HEK293 (cell line): ENCODE measurements around the gene HSH2D.

Experiments
- CTCF ChIA-PET: fragments of 350-600 bp; formaldehyde crosslinking; extraction: SDS; loops from one replicate; lab custom pipeline; 2021; ENCODE audit warnings: antibody characterized with exemption; lab: Yijun Ruan, JAX
- POLR2A ChIA-PET: fragments of 300-600 bp; formaldehyde crosslinking; extraction: SDS; loops from one replicate; lab custom pipeline; 2020; ENCODE audit warnings: antibody characterized with exemption, inconsistent platforms; lab: Yijun Ruan, JAX
- H3K27ac ChIP-seq: fragments of 200-500 bp; sonication (Bioruptor generic); 2 replicates; pipeline ENCODE4 v1.5.1; 2014; ENCODE audit warnings: low read depth, low read length, control low read depth, inconsistent platforms; ENCODE audit errors: extremely low read depth
- H3K36me3 ChIP-seq, 2 experiments: fragments of 200-500 bp in 1 of 2; sonication (Bioruptor generic) in 1 of 2; 1 replicate in 1 of 2; 2 replicates in 1 of 2; pipeline ENCODE4 v1.5.1; 2014 to 2017; ENCODE audit warnings: inconsistent platforms in 2 of 2, low read length in 2 of 2; ENCODE audit not compliant: control insufficient read depth in 2 of 2, insufficient read depth in 1 of 2
- H3K4me1 ChIP-seq: fragments of 200-500 bp; sonication (Bioruptor generic); 2 replicates; pipeline ENCODE4 v1.5.1; 2014; ENCODE audit warnings: mild to moderate bottlenecking, low read length, inconsistent platforms; ENCODE audit not compliant: control insufficient read depth, insufficient read depth
- H3K4me3 ChIP-seq: 2 replicates; pipeline ENCODE4 v1.5.1; 2011; ENCODE audit warnings: low read depth, mild to moderate bottlenecking, control low read depth, low read length, moderate library complexity
- H3K9me3 ChIP-seq: fragments of 200-500 bp; sonication (Bioruptor generic); 2 replicates; pipeline ENCODE4 v1.5.1; 2014; ENCODE audit warnings: low read depth, low read length, inconsistent platforms; ENCODE audit not compliant: control insufficient read depth, insufficient read depth
- HOXC10 ChIP-seq: sonication (generic); formaldehyde crosslinking; IDR thresholded peaks from 2 replicates; pipeline ENCODE4 v1.8.1; 2023; ENCODE audit warnings: mild to moderate bottlenecking, missing genetic modification reagents
- PRDM6 ChIP-seq: fragments of 450-650 bp; formaldehyde crosslinking; IDR thresholded peaks from 2 replicates; pipeline ENCODE4 v1.5.1; 2017; ENCODE audit warnings: missing biosample characterization, missing genetic modification characterization
- ZBTB7A ChIP-seq: fragments of 450-650 bp; formaldehyde crosslinking; IDR thresholded peaks from 2 replicates; pipeline ENCODE4 v1.5.1; 2016; ENCODE audit warnings: low read depth, missing biosample characterization, missing genetic modification characterization
- ZFP3 ChIP-seq: fragments of 450-650 bp; formaldehyde crosslinking; IDR thresholded peaks from 2 replicates; pipeline ENCODE4 v1.5.1; 2016; ENCODE audit warnings: low read depth, missing biosample characterization, missing genetic modification characterization
- ZNF132 ChIP-seq: fragments of 450-650 bp; formaldehyde crosslinking; IDR thresholded peaks from 2 replicates; pipeline ENCODE4 v1.5.1; 2017; ENCODE audit warnings: missing biosample characterization, missing genetic modification characterization, borderline replicate concordance
- ZNF24 ChIP-seq: fragments of 450-650 bp; formaldehyde crosslinking; IDR thresholded peaks from 2 replicates; pipeline ENCODE4 v1.5.1; 2016; ENCODE audit warnings: missing biosample characterization, missing genetic modification characterization
- ZNF398 ChIP-seq: fragments of 450-650 bp; formaldehyde crosslinking; IDR thresholded peaks from 2 replicates; pipeline ENCODE4 v1.5.1; 2017; ENCODE audit warnings: missing biosample characterization, missing genetic modification characterization
- ZNF600 ChIP-seq: fragments of 450-650 bp; formaldehyde crosslinking; IDR thresholded peaks from 2 replicates; pipeline ENCODE4 v1.5.1; 2016; ENCODE audit warnings: missing biosample characterization, missing genetic modification characterization
- ZNF623 ChIP-seq: fragments of 450-650 bp; formaldehyde crosslinking; IDR thresholded peaks from 2 replicates; pipeline ENCODE4 v1.5.1; 2016; ENCODE audit warnings: missing biosample characterization, missing genetic modification characterization
- ZNF639 ChIP-seq: fragments of 450-650 bp; formaldehyde crosslinking; IDR thresholded peaks from 2 replicates; pipeline ENCODE4 v1.5.1; 2016; ENCODE audit warnings: missing biosample characterization, missing genetic modification characterization
- ZNF664 ChIP-seq: fragments of 450-650 bp; formaldehyde crosslinking; IDR thresholded peaks from 2 replicates; pipeline ENCODE4 v1.5.1; 2016; ENCODE audit warnings: missing biosample characterization, missing genetic modification characterization
- ZNF785 ChIP-seq: fragments of 450-650 bp; formaldehyde crosslinking; IDR thresholded peaks from 2 replicates; pipeline ENCODE4 v1.5.1; 2016; ENCODE audit warnings: missing biosample characterization, missing genetic modification characterization
- ZNF830 ChIP-seq: fragments of 450-650 bp; IDR thresholded peaks from 2 replicates; pipeline ENCODE4 v1.5.0; 2018; ENCODE audit warnings: missing biosample characterization, missing genetic modification characterization, low read depth, mild to moderate bottlenecking, moderate library complexity
- TF ChIP-seq, protein P1 (sequence below): sonication (generic); formaldehyde crosslinking; IDR thresholded peaks from 2 replicates; pipeline ENCODE4 v1.8.1; 2022; ENCODE audit warnings: mild to moderate bottlenecking, moderate library complexity, missing genetic modification reagents
- TF ChIP-seq, protein P2 (sequence below): fragments of 450-650 bp; formaldehyde crosslinking; IDR thresholded peaks from 2 replicates; pipeline ENCODE4 v1.5.1; 2017; ENCODE audit warnings: missing biosample characterization, missing genetic modification characterization

The HSH2D gene

DNA sequence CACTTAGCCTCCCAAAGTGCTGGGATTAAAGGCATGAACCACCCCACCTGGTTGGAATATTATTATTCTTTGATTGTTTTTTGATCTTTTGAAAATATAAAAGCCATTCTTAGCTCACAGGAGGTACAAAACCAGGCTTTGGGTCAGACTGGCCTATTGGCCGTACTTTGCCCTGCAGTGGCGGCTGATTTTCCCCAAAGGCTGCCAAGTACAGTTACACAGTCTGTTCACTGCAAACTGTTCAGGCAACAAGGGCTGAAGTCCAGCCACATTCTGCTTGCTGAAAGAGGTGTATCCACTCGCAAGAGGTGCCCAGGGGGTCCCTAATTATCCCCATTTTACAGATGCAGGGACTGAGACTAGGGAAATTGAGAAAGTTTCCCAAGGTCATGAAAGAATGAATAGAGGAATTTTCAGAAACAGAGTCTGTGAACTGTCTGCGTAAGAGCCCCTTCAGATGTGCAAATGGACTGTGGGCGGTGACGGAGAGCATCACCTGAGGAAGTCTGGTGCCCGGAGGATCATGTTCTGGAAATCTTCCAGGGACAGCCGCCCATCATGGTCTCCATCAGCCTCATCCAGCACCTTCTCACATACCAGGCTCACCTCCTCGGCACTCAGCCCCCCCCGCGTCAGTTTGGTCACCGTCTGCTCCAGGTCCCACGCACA is 20.9 kb downstream of the HSH2D start:
- Histone ChIP-seq H3K4me1 (no peaks in the 10 kb centered on the region), H3K27ac (no peak overlapping the region), H3K4me3 (no peak overlapping the region), H3K36me3 (no peaks in the 10 kb centered on the region), H3K9me3 (no peaks in the 10 kb centered on the region)
- CTCF ChIA-PET: interaction anchor here (0.5 to 1.4 kb wide), 2 partner anchors 28 to 53 kb away, joined by 3 to 4 read pairs; no protein-coding TSS in a partner anchor
- no peak for TF ChIP-seq ZNF639 (tag by site-specific recombination)
- TF ChIP-seq ZNF623: peak; percentile 68
- POLR2A ChIA-PET: interaction anchor here (0.7 kb wide), 1 partner anchor 140 kb away, joined by 9 read pairs; no protein-coding TSS in a partner anchor

DNA sequence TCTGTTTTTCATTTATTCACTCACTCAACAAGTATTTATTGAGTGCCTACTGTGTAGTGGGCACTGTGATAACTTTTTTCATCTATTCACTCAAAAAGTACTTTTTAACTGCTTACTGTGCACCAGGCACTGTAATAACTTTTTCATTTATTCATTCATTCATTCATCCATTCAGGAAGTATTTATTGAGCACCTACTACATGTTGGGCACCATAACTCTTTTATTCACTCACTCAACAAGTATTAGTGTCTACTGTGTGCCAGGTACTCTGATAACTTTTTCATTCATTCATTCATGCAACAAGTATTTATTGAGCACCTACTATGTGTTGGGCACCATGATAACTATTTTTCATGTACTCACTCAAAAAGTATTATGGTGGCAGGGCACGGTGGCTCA is 22.9 kb downstream of the HSH2D start:
- no peaks in the 10 kb centered on the region for H3K4me1 ChIP-seq
- ChIA-PET POLR2A (no interaction called here), CTCF (no interaction called here)
- H3K4me3 ChIP-seq: no peak overlapping the region
- no peak overlapping the region for H3K27ac ChIP-seq
- H3K36me3 ChIP-seq: no peaks in the 10 kb centered on the region
- H3K9me3 ChIP-seq: no peaks in the 10 kb centered on the region
- TF ChIP-seq PRDM6 (tag by site-specific recombination) (no peak), ZNF24 (tag by site-specific recombination) (0 out of 2 replicates have a peak, but pooled peaks have one; percentile 29), ZNF664 (tag by site-specific recombination) (peak; percentile 83)

- ChIA-PET POLR2A (no interaction called here), CTCF (no interaction called here)
- Histone ChIP-seq H3K4me3 (no peak overlapping the region), H3K4me1 (no peaks in the 10 kb centered on the region), H3K9me3 (no peaks in the 10 kb centered on the region), H3K36me3 (no peaks in the 10 kb centered on the region), H3K27ac (no peak overlapping the region)
- TF ChIP-seq ZFP3 (tag by site-specific recombination): no peak
- TF ChIP-seq, protein P1, sequence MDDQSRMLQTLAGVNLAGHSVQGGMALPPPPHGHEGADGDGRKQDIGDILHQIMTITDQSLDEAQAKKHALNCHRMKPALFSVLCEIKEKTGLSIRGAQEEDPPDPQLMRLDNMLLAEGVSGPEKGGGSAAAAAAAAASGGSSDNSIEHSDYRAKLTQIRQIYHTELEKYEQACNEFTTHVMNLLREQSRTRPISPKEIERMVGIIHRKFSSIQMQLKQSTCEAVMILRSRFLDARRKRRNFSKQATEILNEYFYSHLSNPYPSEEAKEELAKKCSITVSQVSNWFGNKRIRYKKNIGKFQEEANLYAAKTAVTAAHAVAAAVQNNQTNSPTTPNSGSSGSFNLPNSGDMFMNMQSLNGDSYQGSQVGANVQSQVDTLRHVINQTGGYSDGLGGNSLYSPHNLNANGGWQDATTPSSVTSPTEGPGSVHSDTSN (CRISPR knock-in tag): no peak
- no peak for TF ChIP-seq ZBTB7A (tag by site-specific recombination)
- no peak for TF ChIP-seq ZNF785 (tag by site-specific recombination)
- TF ChIP-seq, protein P2, sequence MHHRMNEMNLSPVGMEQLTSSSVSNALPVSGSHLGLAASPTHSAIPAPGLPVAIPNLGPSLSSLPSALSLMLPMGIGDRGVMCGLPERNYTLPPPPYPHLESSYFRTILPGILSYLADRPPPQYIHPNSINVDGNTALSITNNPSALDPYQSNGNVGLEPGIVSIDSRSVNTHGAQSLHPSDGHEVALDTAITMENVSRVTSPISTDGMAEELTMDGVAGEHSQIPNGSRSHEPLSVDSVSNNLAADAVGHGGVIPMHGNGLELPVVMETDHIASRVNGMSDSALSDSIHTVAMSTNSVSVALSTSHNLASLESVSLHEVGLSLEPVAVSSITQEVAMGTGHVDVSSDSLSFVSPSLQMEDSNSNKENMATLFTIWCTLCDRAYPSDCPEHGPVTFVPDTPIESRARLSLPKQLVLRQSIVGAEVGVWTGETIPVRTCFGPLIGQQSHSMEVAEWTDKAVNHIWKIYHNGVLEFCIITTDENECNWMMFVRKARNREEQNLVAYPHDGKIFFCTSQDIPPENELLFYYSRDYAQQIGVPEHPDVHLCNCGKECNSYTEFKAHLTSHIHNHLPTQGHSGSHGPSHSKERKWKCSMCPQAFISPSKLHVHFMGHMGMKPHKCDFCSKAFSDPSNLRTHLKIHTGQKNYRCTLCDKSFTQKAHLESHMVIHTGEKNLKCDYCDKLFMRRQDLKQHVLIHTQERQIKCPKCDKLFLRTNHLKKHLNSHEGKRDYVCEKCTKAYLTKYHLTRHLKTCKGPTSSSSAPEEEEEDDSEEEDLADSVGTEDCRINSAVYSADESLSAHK (tag by site-specific recombination): no peak
- TF ChIP-seq ZNF623: no peak
- TF ChIP-seq ZNF132: no peak
- TF ChIP-seq HOXC10 (CRISPR knock-in tag): no peak
- TF ChIP-seq ZNF600 (tag by site-specific recombination): no peak
- TF ChIP-seq ZNF398 (tag by site-specific recombination): no peak
- no peak for TF ChIP-seq ZNF830 (tag by site-specific recombination)
Observed at GRCh38 chr19:16167055-16167454, 23.6 kb downstream of the HSH2D start.
